ENCODE data around the gene ATP8A2. TPM values are rescaled to one million over a fixed set of nuclear protein-coding genes. Genes with fewer than 3 reads are reported as not detected.

Gene ATP8A2
- total and polyA plus RNA-seq, 3 donors from 2014 or later, result 14.2 to 38.3 (median 16.5) TPM

- Histone ChIP-seq H3K4me3 (no peak overlapping the region), H3K27ac (no peak overlapping the region), H3K36me3 (ENCODE audit: low read depth, missing control alignments) (no peaks in the 10 kb centered on the region), H3K4me1 (no peaks in the 10 kb centered on the region), H3K27me3 (no peaks in the 10 kb centered on the region), H3K9me3 (no peaks in the 10 kb centered on the region)
- no peak for DNase-seq
- WGBS, 2 donors, result 42 to 50% methylated on average over 7 of the region's 7 CpGs
- TF ChIP-seq POLR2A (IDR thresholded peaks at IDR 0.05) (no peak), CTCF (IDR thresholded peaks at IDR 0.05) (no peak)
- intact Hi-C loops (cut with DNase I; ENCODE audit: low total_unique reads), result no loop called here
These were observed 404.9 kb downstream of the ATP8A2 start for GRCh38 chr13:25776722-25777121.

GRCh38 chr13:25777509-25777908 is 405.7 kb downstream of the ATP8A2 start:
- H3K4me1 ChIP-seq, result no peaks in the 10 kb centered on the region
- no peak overlapping the region for H3K4me3 ChIP-seq
- intact Hi-C loops (cut with DNase I; ENCODE audit: low total_unique reads), result no loop called here
- WGBS, 2 donors, result 89 to 98% methylated on average over 2 of the region's 2 CpGs
- no peak overlapping the region for H3K27ac ChIP-seq
- DNase-seq, result no peak
- no peaks in the 10 kb centered on the region for H3K9me3 ChIP-seq
- TF ChIP-seq POLR2A (IDR thresholded peaks at IDR 0.05) (no peak), CTCF (IDR thresholded peaks at IDR 0.05) (no peak)
- H3K36me3 ChIP-seq (ENCODE audit: low read depth, missing control alignments), result no peaks in the 10 kb centered on the region
- no peaks in the 10 kb centered on the region for H3K27me3 ChIP-seq

- Histone ChIP-seq H3K27me3 (no peaks in the 10 kb centered on the region), H3K36me3 (ENCODE audit: low read depth, missing control alignments) (no peaks in the 10 kb centered on the region), H3K27ac (no peak overlapping the region), H3K4me1 (no peaks in the 10 kb centered on the region), H3K9me3 (no peaks in the 10 kb centered on the region), H3K4me3 (no peak overlapping the region)
- DNase-seq, result no peak
- intact Hi-C loops (cut with DNase I; ENCODE audit: low total_unique reads), result no loop called here
- 88 to 93% methylated on average over 7 of the region's 7 CpGs for WGBS, 2 donors
- TF ChIP-seq CTCF (IDR thresholded peaks at IDR 0.05), result no peak
- no peak for TF ChIP-seq POLR2A (IDR thresholded peaks at IDR 0.05)
These were observed 406.6 kb downstream of the ATP8A2 start for GRCh38 chr13:25778365-25778764.

- H3K4me3 ChIP-seq, result no peak overlapping the region
- no peak for TF ChIP-seq POLR2A (IDR thresholded peaks at IDR 0.05)
- no peak for TF ChIP-seq CTCF (IDR thresholded peaks at IDR 0.05)
- DNase-seq, result no peak
- H3K4me1 ChIP-seq, result no peaks in the 10 kb centered on the region
- H3K27me3 ChIP-seq, result no peaks in the 10 kb centered on the region
- intact Hi-C loops (cut with DNase I; ENCODE audit: low total_unique reads), result no loop called here
- no peak overlapping the region for H3K27ac ChIP-seq
- H3K9me3 ChIP-seq, result no peaks in the 10 kb centered on the region
- H3K36me3 ChIP-seq (ENCODE audit: low read depth, missing control alignments), result no peaks in the 10 kb centered on the region
- WGBS, 2 donors, result 84% methylated on average over 4 of the region's 4 CpGs
These were observed 407.1 kb downstream of the ATP8A2 start for GRCh38 chr13:25778808-25779305.

- Histone ChIP-seq H3K4me1 (no peaks in the 10 kb centered on the region), H3K9me3 (no peaks in the 10 kb centered on the region), H3K27ac (no peak overlapping the region), H3K4me3 (no peak overlapping the region), H3K36me3 (ENCODE audit: low read depth, missing control alignments) (no peaks in the 10 kb centered on the region), H3K27me3 (no peaks in the 10 kb centered on the region)
- 68 to 78% methylated on average over 2 of the region's 2 CpGs for WGBS, 2 donors
- intact Hi-C loops (cut with DNase I; ENCODE audit: low total_unique reads), result no loop called here
- TF ChIP-seq POLR2A (IDR thresholded peaks at IDR 0.05), result no peak
- TF ChIP-seq CTCF (IDR thresholded peaks at IDR 0.05), result no peak
- DNase-seq, result no peak
These were observed 411.3 kb downstream of the ATP8A2 start for GRCh38 chr13:25783076-25783475.

Data from testis (tissue), 3 donors.